GM19467 (cell line): ENCODE data around the gene EPYC.

Experiments
- ATAC-seq: cut with Tn5 transposase; IDR thresholded peaks from one replicate; pipeline ENCODE4 v1.9.1; 2021; ENCODE audit warnings: mild to moderate bottlenecking, moderate library complexity; ENCODE audit not compliant: unreplicated experiment

The EPYC gene

GRCh38 chr12:91004872-91005271, at the start of gene EPYC:
Gene EPYC (minus strand): TSS chr12:91004972. CDS start chr12:91002565, 2,407 bp downstream.
- ATAC-seq = no peak

GRCh38 chr12:91053951-91054715, 49.4 kb upstream of the EPYC start:
- no peak for ATAC-seq

- no peak for ATAC-seq
Measured at GRCh38 chr12:91052026-91052425, 47.3 kb upstream of the EPYC start.

GRCh38 chr12:91044586-91044985, 39.8 kb upstream of the EPYC start:
- no peak for ATAC-seq

GRCh38 chr12:91043408-91043807, 38.6 kb upstream of the EPYC start:
- no peak for ATAC-seq

- no peak for ATAC-seq
Measured at GRCh38 chr12:91040096-91040755, 35.5 kb upstream of the EPYC start.

- no peak for ATAC-seq
Measured at GRCh38 chr12:91037276-91037675, 32.5 kb upstream of the EPYC start.

- ATAC-seq = no peak
Measured at GRCh38 chr12:91033251-91033650, 28.5 kb upstream of the EPYC start.

GRCh38 chr12:91023326-91024004, 18.7 kb upstream of the EPYC start:
- no peak for ATAC-seq

- ATAC-seq = no peak
Measured at GRCh38 chr12:91021076-91021475, 16.3 kb upstream of the EPYC start.

- ATAC-seq = no peak
Measured at GRCh38 chr12:91019455-91019854, 14.7 kb upstream of the EPYC start.

- ATAC-seq = no peak
Measured at GRCh38 chr12:91017511-91018263, 12.9 kb upstream of the EPYC start.

- ATAC-seq = no peak
Measured at GRCh38 chr12:91017043-91017442, 12.3 kb upstream of the EPYC start.

GRCh38 chr12:91009319-91009950, 4.7 kb upstream of the EPYC start:
- ATAC-seq = peak; percentile 86

- peak; percentile 67 for ATAC-seq
Measured at GRCh38 chr12:91007531-91008290, 2.9 kb upstream of the EPYC start.

GRCh38 chr12:91003737-91004136, 1.0 kb downstream of the EPYC start:
- no peak for ATAC-seq

- no peak for ATAC-seq
Measured at GRCh38 chr12:91001306-91001705, 3.5 kb downstream of the EPYC start.

- no peak for ATAC-seq
Measured at GRCh38 chr12:90999966-91000365, 4.8 kb downstream of the EPYC start.

- no peak for ATAC-seq
Measured at GRCh38 chr12:90999527-90999926, 5.2 kb downstream of the EPYC start.

- ATAC-seq = no peak
Measured at GRCh38 chr12:90995010-90995409, 9.8 kb downstream of the EPYC start.
